HG02870 (cell line): ENCODE data around the gene C10orf62.
"Not testable (repeated sequence)": the region's sequence is repeated elsewhere in the genome, so short reads cannot be mapped to it uniquely, and the experiment has no call there.

Experiments used
- ATAC-seq: cut with Tn5 transposase; IDR thresholded peaks from one replicate; pipeline ENCODE4 v1.9.1; 2021; ENCODE audit warnings: mild to moderate bottlenecking, moderate library complexity; ENCODE audit not compliant: unreplicated experiment

C10orf62 gene

GRCh38 chr10:97563337-97563736 is 26.2 kb upstream of the C10orf62 start:
- ATAC-seq, result no peak

DNA sequence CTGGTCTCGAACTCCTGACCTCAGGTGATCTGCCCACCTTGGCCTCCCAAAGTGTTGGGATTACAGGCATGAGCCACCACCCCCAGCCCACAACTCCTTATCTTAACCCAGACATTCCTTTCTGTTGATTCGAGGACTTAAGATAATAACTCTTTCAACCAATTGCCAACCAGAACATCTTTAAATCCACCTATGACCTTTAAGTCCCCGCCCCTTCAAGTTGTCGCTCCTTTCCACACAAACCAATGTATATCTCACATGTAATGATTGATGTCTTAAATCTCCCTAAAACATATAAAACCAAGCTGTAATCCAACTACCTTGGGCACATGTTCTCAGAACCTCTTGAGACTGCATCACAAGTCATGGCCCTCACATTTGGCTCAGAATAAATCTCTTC is 24.7 kb upstream of the C10orf62 start:
- no peak for ATAC-seq

DNA sequence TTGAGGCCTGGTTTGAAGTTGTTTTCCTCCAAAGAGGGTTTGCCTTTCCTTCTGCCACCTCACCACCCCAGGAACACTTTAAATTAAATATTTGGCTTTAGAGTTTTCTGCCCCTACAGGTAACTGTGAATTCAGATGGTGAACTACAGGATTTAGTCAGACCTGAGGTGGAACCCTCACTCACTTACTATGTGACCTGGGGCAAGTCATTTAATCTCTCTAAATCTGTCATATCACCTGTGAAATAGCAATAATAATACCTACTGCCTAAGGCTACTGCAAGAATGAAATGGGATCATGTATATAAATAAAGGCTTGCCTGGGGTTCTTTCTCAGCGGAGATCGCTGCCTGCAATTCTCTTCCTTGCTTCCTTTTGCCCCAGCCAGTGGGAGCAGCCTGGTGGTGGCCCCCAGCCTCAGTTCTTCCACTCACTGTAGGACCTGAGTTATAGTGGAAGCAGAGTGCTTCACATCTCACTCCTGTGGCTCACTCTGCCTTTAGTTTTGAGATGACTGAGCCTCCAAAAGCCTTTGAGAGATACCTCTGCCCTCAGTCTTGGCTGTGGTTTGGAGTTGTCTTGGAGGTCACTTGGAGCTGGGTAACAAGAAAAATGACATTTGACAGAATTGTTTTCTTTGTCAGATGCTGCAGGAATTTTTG is 23.1 kb upstream of the C10orf62 start:
- ATAC-seq, result no peak

DNA sequence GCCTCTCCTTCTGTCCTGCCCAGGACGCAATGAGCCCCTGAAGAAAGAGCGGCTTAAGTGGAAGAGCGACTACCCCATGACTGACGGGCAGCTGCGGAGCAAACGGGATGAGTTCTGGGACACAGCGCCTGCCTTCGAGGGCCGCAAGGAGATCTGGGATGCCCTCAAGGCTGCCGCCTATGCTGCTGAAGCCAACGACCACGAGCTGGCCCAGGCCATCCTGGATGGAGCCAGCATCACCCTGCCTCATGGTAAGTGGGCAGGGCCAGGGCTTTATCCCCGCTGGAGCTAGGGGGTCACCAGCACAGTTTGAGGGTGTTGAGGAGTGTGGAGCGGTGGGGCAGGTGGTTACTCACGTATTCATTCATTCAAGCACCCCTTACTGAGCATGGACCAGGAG is 21.6 kb upstream of the C10orf62 start:
- no peak for ATAC-seq

- ATAC-seq, result no peak
These were observed 19.3 kb upstream of the C10orf62 start for GRCh38 chr10:97570146-97570788.

DNA sequence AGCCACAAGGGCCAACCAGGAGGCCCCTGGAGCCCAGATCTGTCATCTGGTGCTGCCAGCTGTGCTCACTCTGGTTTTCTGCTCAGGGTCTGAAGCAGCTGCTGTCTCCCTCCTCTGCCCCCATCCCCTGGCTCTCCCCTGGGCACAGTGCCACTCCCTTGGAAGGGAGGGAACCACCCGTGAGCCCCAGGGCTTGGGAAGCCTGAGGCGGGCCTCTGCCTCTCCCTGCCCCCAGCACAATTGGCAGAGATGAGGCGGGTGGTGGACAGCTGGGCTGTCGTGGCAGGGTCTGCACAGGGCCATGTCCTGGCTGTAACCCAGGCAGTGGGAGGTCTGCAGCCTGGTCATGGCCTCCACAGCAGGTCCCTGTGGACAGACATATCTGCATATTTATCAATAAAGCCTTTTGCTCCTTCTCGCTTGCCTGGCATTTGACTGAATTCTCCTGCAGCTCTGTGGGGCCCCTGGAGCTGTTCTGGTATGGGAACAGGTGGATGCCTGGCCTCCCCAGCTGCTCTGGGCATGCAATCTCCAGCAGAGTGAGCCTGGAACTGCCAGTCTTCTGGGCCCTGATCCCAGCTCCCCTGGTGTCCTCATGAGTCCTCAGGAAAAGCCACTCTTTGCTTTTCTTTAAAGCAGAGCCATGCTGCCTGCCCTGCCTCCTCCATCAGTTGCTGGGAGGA is 18.6 kb upstream of the C10orf62 start:
- no peak for ATAC-seq

GRCh38 chr10:97571622-97572021 is 17.9 kb upstream of the C10orf62 start:
- no peak for ATAC-seq

- ATAC-seq, result no peak
These were observed 17.1 kb upstream of the C10orf62 start, which contains the start of gene ANKRD2 for GRCh38 chr10:97572214-97572989. TSS of gene ANKRD2 (plus strand) at chr10:97572779. CDS start at chr10:97572789, 10 bp downstream.

DNA sequence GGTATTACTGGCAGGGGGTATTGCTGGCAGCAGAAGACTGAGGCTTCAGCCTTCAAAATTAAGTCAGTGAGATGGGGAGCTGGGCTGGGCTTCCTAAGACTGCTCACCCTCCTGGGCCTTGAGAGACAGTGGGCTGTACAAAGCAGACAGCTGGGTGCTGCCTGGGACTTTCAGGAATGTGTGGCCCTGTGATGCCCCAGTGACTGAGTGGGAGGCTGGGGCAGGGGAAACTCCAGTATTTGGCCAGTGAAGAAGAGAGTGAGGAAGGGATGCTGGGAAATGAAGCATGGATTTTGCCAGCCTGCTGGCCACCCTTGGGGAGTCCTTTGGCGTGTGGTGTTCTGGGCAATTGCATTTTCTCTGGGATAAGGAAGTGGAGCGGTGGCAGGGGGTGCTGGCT is 16.5 kb upstream of the C10orf62 start:
- no peak for ATAC-seq

GRCh38 chr10:97573672-97574071 is 15.8 kb upstream of the C10orf62 start:
- ATAC-seq, result no peak

- ATAC-seq, result no peak
These were observed 15.0 kb upstream of the C10orf62 start for GRCh38 chr10:97574374-97575126.

DNA sequence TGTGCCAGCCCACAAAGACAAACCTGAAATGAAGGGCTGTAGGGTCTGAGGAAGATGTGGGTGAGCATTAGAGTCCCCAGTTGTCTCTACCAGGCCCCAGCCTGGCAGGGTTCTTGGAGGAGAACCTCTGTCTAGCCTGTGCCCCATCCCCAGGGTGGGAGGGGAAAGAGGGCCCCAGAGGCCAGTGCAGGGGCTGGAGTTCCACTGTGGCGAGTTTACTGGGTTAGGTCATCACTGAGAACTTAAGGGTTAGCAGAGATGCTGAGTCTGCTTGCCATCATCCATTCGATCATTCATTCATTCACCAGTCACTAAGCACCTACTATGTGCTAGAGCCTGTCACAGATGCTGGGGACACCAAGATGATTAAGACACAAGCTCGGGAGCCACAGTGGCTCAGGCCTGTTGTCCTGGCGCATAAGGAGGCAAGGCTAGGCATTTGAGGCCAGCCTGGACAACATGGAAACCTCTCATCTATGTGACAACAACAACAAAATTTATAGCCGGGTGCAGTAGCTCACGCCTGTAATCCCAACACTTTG is 14.3 kb upstream of the C10orf62 start:
- no peak for ATAC-seq

GRCh38 chr10:97576487-97576886 is 13.0 kb upstream of the C10orf62 start:
- not testable (repeated sequence) for ATAC-seq

- no peak for ATAC-seq
These were observed 11.8 kb upstream of the C10orf62 start for GRCh38 chr10:97577701-97578100.

GRCh38 chr10:97578171-97578844 is 11.2 kb upstream of the C10orf62 start:
- no peak for ATAC-seq

GRCh38 chr10:97580421-97581367 is 8.8 kb upstream of the C10orf62 start:
- ATAC-seq, result no peak

DNA sequence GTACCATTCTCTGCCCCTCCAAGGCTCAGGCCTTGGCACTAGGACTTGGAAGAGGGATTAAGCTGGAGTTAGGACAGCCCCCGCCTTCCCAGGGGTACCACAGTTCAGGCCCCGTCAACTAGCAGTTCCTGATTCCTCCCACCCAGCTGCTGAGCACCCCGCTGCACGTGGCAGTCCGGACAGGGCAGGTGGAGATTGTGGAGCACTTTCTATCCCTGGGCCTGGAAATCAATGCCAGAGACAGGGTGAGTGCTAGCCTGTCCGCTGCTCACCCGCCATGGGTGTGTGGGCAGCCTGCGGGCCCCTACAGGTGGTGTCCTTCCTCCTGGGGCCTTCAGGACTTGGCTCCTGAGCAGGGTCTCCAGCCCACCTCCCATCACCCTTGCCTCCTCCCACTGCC is 7.4 kb upstream of the C10orf62 start:
- no peak for ATAC-seq

- ATAC-seq, result no peak
These were observed 6.0 kb upstream of the C10orf62 start for GRCh38 chr10:97583476-97583875.
